Retinal pigment epithelial cell (primary cell): ENCODE measurements around the gene TIGD7.

Experiments
- DNase-seq: peaks from one replicate; pipeline ENCODE4 v3.0.0-alpha.2; 2010; ENCODE audit warnings: low read depth
- H3K4me3 ChIP-seq: 2 replicates; pipeline ENCODE4 v1.5.1; 2011; ENCODE audit warnings: mild to moderate bottlenecking, low read length, control low read depth, moderate library complexity
- CTCF ChIP-seq: conservative IDR thresholded peaks from 2 replicates; pipeline ENCODE4 v1.5.1; 2011; ENCODE audit warnings: low read depth, low read length, control low read depth, inconsistent platforms

The TIGD7 gene

GRCh38 chr16:3328104-3328503 is 22.9 kb upstream of the TIGD7 start:
- TF ChIP-seq CTCF = no peak
- DNase-seq = no peak
- no peak overlapping the region for H3K4me3 ChIP-seq

- no peak for DNase-seq
- no peak for TF ChIP-seq CTCF
- H3K4me3 ChIP-seq = no peak overlapping the region
Observed at GRCh38 chr16:3327514-3327913, 22.3 kb upstream of the TIGD7 start.

DNA sequence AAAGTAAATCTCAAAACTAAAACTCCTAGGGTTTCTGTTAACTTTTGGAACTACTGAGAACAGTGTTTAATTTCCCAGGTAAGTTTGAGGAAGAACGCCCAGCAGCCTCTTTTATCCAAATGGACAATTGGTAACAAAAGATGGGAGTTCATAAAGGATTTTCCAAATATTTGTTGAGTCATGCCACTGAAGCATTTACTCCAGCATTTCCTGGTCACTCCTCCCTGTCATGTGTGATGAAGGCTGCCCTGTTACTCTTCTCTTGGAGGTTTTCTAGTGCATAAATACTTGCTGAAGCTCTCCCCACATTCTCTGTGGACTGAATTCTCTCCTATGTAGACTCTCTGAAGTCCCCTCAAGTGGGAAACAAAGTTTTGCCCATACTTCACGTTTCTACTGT is 16.6 kb upstream of the TIGD7 start:
- no peak for TF ChIP-seq CTCF

DNA sequence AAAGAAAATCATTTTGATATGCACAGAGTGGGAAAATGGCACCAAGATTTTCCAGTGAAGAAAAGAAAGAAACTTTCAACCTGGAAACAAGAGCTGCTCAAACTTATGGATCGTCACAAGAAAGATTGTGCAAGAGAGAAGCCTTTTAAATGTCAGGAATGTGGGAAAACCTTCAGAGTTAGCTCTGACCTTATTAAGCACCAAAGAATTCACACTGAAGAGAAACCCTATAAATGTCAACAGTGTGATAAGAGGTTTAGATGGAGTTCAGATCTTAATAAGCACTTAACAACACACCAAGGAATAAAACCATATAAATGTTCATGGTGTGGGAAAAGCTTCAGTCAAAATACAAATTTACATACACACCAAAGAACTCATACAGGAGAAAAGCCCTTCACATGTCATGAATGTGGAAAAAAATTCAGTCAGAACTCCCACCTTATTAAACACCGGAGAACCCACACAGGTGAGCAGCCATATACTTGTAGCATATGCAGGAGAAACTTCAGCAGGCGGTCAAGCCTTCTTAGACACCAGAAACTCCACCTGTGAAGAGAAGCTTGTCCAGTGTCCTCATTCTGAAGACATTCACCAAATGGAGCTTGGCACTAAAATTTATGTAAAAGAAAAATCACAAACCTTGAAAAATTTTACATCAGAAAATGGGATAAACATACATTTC is 12.2 kb upstream of the TIGD7 start:
- TF ChIP-seq CTCF = no peak
- DNase-seq = no peak
- no peak overlapping the region for H3K4me3 ChIP-seq

More for the DNA sequence above, 16.6 kb upstream of the TIGD7 start:
- H3K4me3 ChIP-seq = no peak overlapping the region
- DNase-seq = no peak

DNA sequence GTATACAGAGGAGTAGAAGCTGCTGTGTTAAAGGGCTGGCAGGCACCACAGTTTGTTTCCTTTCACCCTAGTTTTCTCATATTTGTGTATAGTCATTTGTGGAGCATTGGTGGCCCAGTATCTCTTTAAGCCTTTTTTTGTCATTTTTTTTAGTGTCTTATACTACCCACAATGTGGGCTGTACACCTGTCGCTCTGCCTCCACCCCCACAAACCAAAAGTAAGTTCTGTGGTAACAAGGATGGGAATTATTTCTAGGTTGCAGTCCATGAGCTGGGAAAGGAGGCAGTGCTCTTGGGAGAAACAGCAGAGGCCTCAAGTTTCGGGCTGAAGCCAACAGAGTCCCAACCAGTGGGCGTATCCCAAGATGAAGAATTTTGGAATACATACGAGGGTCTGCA is 6.3 kb upstream of the TIGD7 start:
- DNase-seq = no peak
- H3K4me3 ChIP-seq = no peak overlapping the region
- TF ChIP-seq CTCF = no peak

GRCh38 chr16:3306078-3306477 is 848 bp upstream of the TIGD7 start:
- no peak for DNase-seq
- TF ChIP-seq CTCF = no peak
- peak overlapping the region; percentile 59 for H3K4me3 ChIP-seq

- peak overlapping the region; percentile 59 for H3K4me3 ChIP-seq
- peak; percentile 89 for DNase-seq
- TF ChIP-seq CTCF = no peak
Observed at GRCh38 chr16:3304370-3304769, 860 bp downstream of the TIGD7 start.
